GM12878 (cell line): Measurements from ENCODE around the gene OMP. TPM values are rescaled to one million over a fixed set of nuclear protein-coding genes. Genes with fewer than 3 reads are reported as not detected.

ENCODE experiments used
- ATAC-seq: fragments of 200-7000 bp; cut with Tn5 transposase; 3 replicates; pipeline ENCODE4 v1.9.1; 2020; ENCODE audit warnings: mild to moderate bottlenecking, moderate library complexity
- BruUV-seq: library from RNA; stranded (reverse); fragments of 400-500 nt; replicated peaks from 2 replicates; lab custom pipeline; 2021; lab: Mats Ljungman, UMichigan
- CTCF ChIA-PET: fragments of 300-600 bp; sonication (Branson Sonifier 250); formaldehyde crosslinking; extraction: SDS; loops from one replicate; lab custom pipeline; 2021; ENCODE audit warnings: inconsistent platforms; lab: Yijun Ruan, JAX
- POLR2A ChIA-PET: fragments of 350-600 bp; formaldehyde crosslinking; extraction: SDS; loops from one replicate; lab custom pipeline; 2021; ENCODE audit warnings: inconsistent platforms; lab: Charles Lee
- RAD21 ChIA-PET: fragments of 300-600 bp; sonication (Branson Sonifier 250); formaldehyde crosslinking; loops from one replicate; lab custom pipeline; 2023; ENCODE audit warnings: antibody characterized with exemption; ENCODE audit not compliant: unreplicated experiment; lab: Charles Lee
- SMC1A ChIA-PET: fragments of 300-600 bp; sonication (Branson Sonifier 250); formaldehyde crosslinking; loops from one replicate; lab custom pipeline; 2023; ENCODE audit not compliant: unreplicated experiment, uncharacterized antibody; lab: Charles Lee
- DNase-seq: peaks from one replicate; pipeline ENCODE4 v3.0.0-alpha.2; 2011; ENCODE audit warnings: low read depth, low spot score
- FAIRE-seq: peaks from 3 replicates; lab custom pipeline; 2011; peaks lifted over from hg19 to GRCh38; lab: Jason Lieb, UNC
- H2AFZ ChIP-seq: 2 replicates; pipeline ENCODE4 v1.6.0; 2011; ENCODE audit warnings: low read depth, low read length, control low read depth; ENCODE audit not compliant: control insufficient read depth
- H3K27ac ChIP-seq: 2 replicates; pipeline ENCODE4 v1.5.1; 2011; ENCODE audit warnings: control low read depth; ENCODE audit not compliant: control insufficient read depth, insufficient read depth
- H3K27me3 ChIP-seq, 2 experiments: replicated peaks in 1 of 2; 2 replicates each; pipeline versions ENCODE4 v1.6.0 to v1.6.1; 2011; ENCODE audit warnings: low read length in 1 of 2; ENCODE audit not compliant: control insufficient read depth in 2 of 2, insufficient read depth in 2 of 2
- H3K36me3 ChIP-seq, 2 experiments: 2 replicates each; pipeline ENCODE4 v1.5.1; 2011; ENCODE audit warnings: low read length in 1 of 2; ENCODE audit not compliant: control insufficient read depth in 2 of 2, insufficient read depth in 2 of 2
- H3K4me1 ChIP-seq: 2 replicates; pipeline ENCODE4 v1.6.1; 2011; ENCODE audit warnings: mild to moderate bottlenecking, low read length, moderate library complexity, mixed read lengths; ENCODE audit not compliant: control insufficient read depth, insufficient read depth
- H3K4me2 ChIP-seq: 2 replicates; pipeline ENCODE4 v1.6.0; 2011; ENCODE audit warnings: control low read depth; ENCODE audit not compliant: control insufficient read depth, insufficient read depth
- H3K4me3 ChIP-seq: fragments of 200-600 bp; sonication (generic); 2 replicates; pipeline ENCODE4 v1.5.1; 2016
- H3K79me2 ChIP-seq: 2 replicates; pipeline ENCODE4 v1.6.0; 2011; ENCODE audit warnings: low read length; ENCODE audit not compliant: control insufficient read depth, insufficient read depth
- H3K9ac ChIP-seq: 2 replicates; pipeline ENCODE4 v1.8.0; 2011; ENCODE audit warnings: low read length, control low read depth, mixed read lengths; ENCODE audit not compliant: control insufficient read depth, insufficient read depth
- H3K9me3 ChIP-seq: replicated peaks from 3 replicates; pipeline ENCODE4 v1.5.1; 2011; ENCODE audit warnings: mild to moderate bottlenecking, low read length; ENCODE audit not compliant: control insufficient read depth, insufficient read depth
- H4K20me1 ChIP-seq: 2 replicates; pipeline ENCODE4 v1.6.0; 2011; ENCODE audit not compliant: control insufficient read depth, insufficient read depth
- E2F8 ChIP-seq: fragments of 450-650 bp; IDR thresholded peaks from 2 replicates; pipeline ENCODE4 v1.6.1; 2018; ENCODE audit warnings: mild to moderate bottlenecking, low read depth, moderate library complexity; ENCODE audit not compliant: partially characterized antibody
- GATAD2B ChIP-seq: fragments of 450-650 bp; conservative IDR thresholded peaks from 2 replicates; pipeline ENCODE4 v1.6.1; 2017; ENCODE audit warnings: low read depth, mild to moderate bottlenecking, moderate library complexity
- POLR2AphosphoS2 ChIP-seq: IDR thresholded peaks from 2 replicates; pipeline ENCODE4 v1.6.1; 2011; ENCODE audit warnings: low read depth, mild to moderate bottlenecking, low read length, improper control_type of control experiment, moderate library complexity
- PRDM15 ChIP-seq: fragments of 450-650 bp; formaldehyde crosslinking; IDR thresholded peaks from 2 replicates; pipeline ENCODE4 v1.4.0; 2020; ENCODE audit warnings: mild to moderate bottlenecking, moderate library complexity
- ZNF274 ChIP-seq: IDR thresholded peaks from one replicate; pipeline ENCODE4 v1.8.0; 2011; ENCODE audit not compliant: insufficient read length, insufficient read depth
- ZSCAN29 ChIP-seq: fragments of 450-650 bp; IDR thresholded peaks from 2 replicates; pipeline ENCODE4 v1.6.1; 2017; ENCODE audit warnings: mild to moderate bottlenecking, moderate library complexity
- WGBS: methylation state at CpG from one replicate; pipeline ENCODE4 v1.1.6; 2016; ENCODE audit warnings: low lambda C conversion rate; ENCODE audit not compliant: insufficient replicate concordance, insufficient coverage; ENCODE audit errors: missing lambda C conversion rate; 5-methylcytosine and 5-hydroxymethylcytosine counted together
- in situ Hi-C: fragments of 300-500 bp; cut with MboI; formaldehyde crosslinking; loops from 9 replicates; pipeline ENCODE4 v1.14.3; 2018; ENCODE audit warnings: mixed read lengths
- intact Hi-C: fragments of 100-400 bp; cut with micrococcal nuclease; formaldehyde crosslinking; loops from one replicate; pipeline ENCODE4 v1.14.2; 2022; ENCODE audit not compliant: unreplicated experiment
- polyA plus RNA-seq, 11 experiments: library from polyadenylated mRNA; depleted of rRNA in 4 of 11; unstranded in 6 of 11; stranded (reverse) in 5 of 11; fragments of >200 nt; fragmentation: Nextera tagmentation in 4 of 11; fragmentation: Illumina TruSeq in 1 of 11; extraction: Ambion mirVana in 4 of 11; extraction: Trizol in 1 of 11; gene quantifications; 1 replicate in 1 of 11; 2 replicates in 10 of 11; pipeline versions ENCODE4 v1.2.1 to v1.2.3, GENCODE V29; 2011 to 2016; ENCODE audit warnings: inconsistent platforms in 2 of 11, missing spikeins in 2 of 11, low read depth in 1 of 11
- total RNA-seq, 4 experiments: library from RNA; depleted of rRNA in 3 of 4; stranded (reverse); fragments of >200 nt in 3 of 4; fragmentation: Illumina TruSeq in 1 of 4; extraction: Trizol in 1 of 4; gene quantifications; 2 replicates each; pipeline versions ENCODE4 v1.2.1 to v1.2.3, GENCODE V29; 2013 to 2021

Gene OMP
- total and polyA plus RNA-seq, 10 of the 15 experiments (the other 5 are each of a cell fraction or from before 2014, with no cell fraction given): not detected

- TF ChIP-seq ZNF274: no peak
Observed at GRCh38 chr11:77125191-77125590, 22.6 kb downstream of the OMP start (continued).

- no peak overlapping the region for H3K27ac ChIP-seq
- H3K4me3 ChIP-seq: no peak overlapping the region
- BruUV-seq: no TSS peak
- H3K79me2 ChIP-seq: no peaks in the 10 kb centered on the region
- no peaks in the 10 kb centered on the region for H3K9me3 ChIP-seq
- 27% methylated on average over 4 of the region's 4 CpGs for WGBS
- ATAC-seq (no peak), DNase-seq (no peak), FAIRE-seq (no peak)
- no peak overlapping the region for H3K9ac ChIP-seq
- no peaks in the 10 kb centered on the region for H3K36me3 ChIP-seq
- in situ Hi-C loops (no loop called here), intact Hi-C loops (loop anchor here (5.0 kb wide), 1 partner anchor 422 kb away; no protein-coding TSS in a partner anchor)
- SMC1A ChIA-PET: no interaction called here
- POLR2A ChIA-PET: no interaction called here
- RAD21 ChIA-PET: no interaction called here
- no peak overlapping the region for H3K4me2 ChIP-seq
- 0 out of 2 replicates have a peak, but pooled peaks cover 3% of the 10 kb centered on the region for H3K4me1 ChIP-seq
- CTCF ChIA-PET: interaction anchor here (3.6 kb wide), 1 partner anchor 493 kb away, joined by 20 read pairs; no protein-coding TSS in a partner anchor
- TF ChIP-seq PRDM15 (CRISPR knock-in tag) (no peak), GATAD2B (no peak), POLR2AphosphoS2 (no peak), E2F8 (no peak), ZSCAN29 (no peak)
- no peak overlapping the region for H2AFZ ChIP-seq
- H4K20me1 ChIP-seq: no peaks in the 10 kb centered on the region
- H3K27me3 ChIP-seq: peaks cover 0 to 3% of the 10 kb centered on the region in 2 experiments; a peak in 2 of 4 replicates
Observed at GRCh38 chr11:77125695-77126094, 23.1 kb downstream of the OMP start.
